CD14-positive monocyte (primary cell): Measurements from ENCODE around the gene HAPLN2. TPM values are rescaled to one million over a fixed set of nuclear protein-coding genes. Genes with fewer than 3 reads are reported as not detected.
A peak's percentile ranks its signal among the peaks of the same experiment; 100 is the strongest.

Source experiments
- DNase-seq, 3 donors: peaks; one replicate each; pipeline ENCODE4 v3.0.0-alpha.2; 2011 to 2022
- H2AFZ ChIP-seq: 2 replicates; pipeline ENCODE4 v1.6.0; 2012; ENCODE audit warnings: mild to moderate bottlenecking, low read depth, low read length, inconsistent platforms; ENCODE audit not compliant: insufficient read depth, poor library complexity, severe bottlenecking
- H3K27ac ChIP-seq, 2 donors: 1 replicate in 1 of 2; 2 replicates in 1 of 2; pipeline ENCODE4 v1.5.1; 2012 to 2013; ENCODE audit warnings: low read length in 2 of 2, control low read depth in 1 of 2, inconsistent platforms in 1 of 2, low read depth in 1 of 2, mild to moderate bottlenecking in 1 of 2
- H3K27me3 ChIP-seq, 2 donors: one replicate each; pipeline versions ENCODE4 v1.6.0 to v1.6.1; 2011 to 2013; ENCODE audit warnings: low read length in 2 of 2; ENCODE audit not compliant: control insufficient read depth in 2 of 2, insufficient read depth in 2 of 2
- H3K36me3 ChIP-seq, 2 donors: replicated peaks in 1 of 2; 1 replicate in 1 of 2; 2 replicates in 1 of 2; pipeline versions ENCODE4 v1.5.1 to v1.6.1; 2012 to 2013; ENCODE audit warnings: low read length in 2 of 2, control low read depth in 1 of 2, inconsistent platforms in 1 of 2, mild to moderate bottlenecking in 1 of 2; ENCODE audit not compliant: insufficient read depth in 2 of 2, control insufficient read depth in 1 of 2
- H3K4me1 ChIP-seq, 2 donors: 1 replicate in 1 of 2; 2 replicates in 1 of 2; pipeline versions ENCODE4 v1.5.1 to v1.6.1; 2012 to 2013; ENCODE audit warnings: low read length in 2 of 2, control low read depth in 1 of 2, inconsistent platforms in 1 of 2, mild to moderate bottlenecking in 1 of 2, moderate library complexity in 1 of 2; ENCODE audit not compliant: insufficient read depth in 2 of 2, control insufficient read depth in 1 of 2
- H3K4me2 ChIP-seq: replicated peaks from 2 replicates; pipeline ENCODE3; 2012; ENCODE audit warnings: low read length, moderate library complexity, mild to moderate bottlenecking; ENCODE audit not compliant: poor library complexity, severe bottlenecking; ENCODE audit errors: extremely low read depth
- H3K4me3 ChIP-seq, 3 experiments: fragments of 200-600 bp in 1 of 3; sonication (generic) in 1 of 3; replicated peaks in 1 of 3; 1 replicate in 2 of 3; 2 replicates in 1 of 3; pipeline ENCODE4 v1.5.1; 2011 to 2013; ENCODE audit warnings: low read length in 3 of 3, mild to moderate bottlenecking in 3 of 3, control low read depth in 2 of 3, low read depth in 2 of 3, inconsistent platforms in 1 of 3, moderate library complexity in 1 of 3
- H3K79me2 ChIP-seq: 2 replicates; pipeline ENCODE4 v1.6.0; 2012; ENCODE audit warnings: mild to moderate bottlenecking, control low read depth, inconsistent platforms, low read length, moderate library complexity; ENCODE audit not compliant: insufficient read depth
- H3K9ac ChIP-seq: 2 replicates; pipeline ENCODE4 v1.6.0; 2017; ENCODE audit warnings: low read length, mild to moderate bottlenecking; ENCODE audit not compliant: insufficient read depth, poor library complexity, severe bottlenecking
- H3K9me3 ChIP-seq, 2 donors: replicated peaks in 1 of 2; 1 replicate in 1 of 2; 2 replicates in 1 of 2; pipeline versions ENCODE4 v1.5.1 to v1.6.1; 2012 to 2013; ENCODE audit warnings: low read length in 2 of 2, control low read depth in 1 of 2; ENCODE audit not compliant: control insufficient read depth in 1 of 2, insufficient read depth in 1 of 2
- H4K20me1 ChIP-seq: 2 replicates; pipeline ENCODE4 v1.6.0; 2012; ENCODE audit warnings: mild to moderate bottlenecking, low read length, control low read depth, moderate library complexity; ENCODE audit not compliant: insufficient read depth
- H3K27ac Mint-ChIP-seq, 7 donors: one replicate each; pipeline ENCODE4 v1.8.0; 2020; ENCODE audit warnings: mild to moderate bottlenecking in 7 of 7, mixed read lengths in 7 of 7, moderate library complexity in 6 of 7, inconsistent platforms in 2 of 7
- H3K27me3 Mint-ChIP-seq, 3 donors: one replicate each; pipeline ENCODE4 v1.8.0; 2021 to 2022; ENCODE audit warnings: low read depth in 3 of 3, mild to moderate bottlenecking in 3 of 3, mixed read lengths in 3 of 3, moderate library complexity in 3 of 3, inconsistent platforms in 1 of 3
- H3K36me3 Mint-ChIP-seq, 2 donors: one replicate each; pipeline ENCODE4 v1.8.0; 2020; ENCODE audit warnings: mixed read lengths in 2 of 2, inconsistent platforms in 1 of 2, mild to moderate bottlenecking in 1 of 2
- H3K4me1 Mint-ChIP-seq: one replicate; pipeline ENCODE4 v1.8.0; 2020; ENCODE audit warnings: mild to moderate bottlenecking, mixed read lengths
- H3K4me3 Mint-ChIP-seq, 2 donors: one replicate each; pipeline ENCODE4 v1.8.0; 2020; ENCODE audit warnings: mild to moderate bottlenecking in 2 of 2, mixed read lengths in 2 of 2, moderate library complexity in 1 of 2
- H3K9me3 Mint-ChIP-seq, 7 donors: one replicate each; pipeline ENCODE4 v1.8.0; 2020 to 2022; ENCODE audit warnings: mixed read lengths in 7 of 7, mild to moderate bottlenecking in 6 of 7, moderate library complexity in 6 of 7, inconsistent platforms in 2 of 7
- CTCF ChIP-seq: fragments of 200-600 bp; IDR thresholded peaks from one replicate; pipeline ENCODE4 v1.8.0; 2022; ENCODE audit warnings: antibody characterized with exemption, mild to moderate bottlenecking
- WGBS: methylation state at CpG from one replicate; pipeline ENCODE4 v1.1.5; 2013; ENCODE audit warnings: missing lambda C conversion rate; ENCODE audit not compliant: insufficient coverage; 5-methylcytosine and 5-hydroxymethylcytosine counted together
- intact Hi-C, 2 donors: fragments of 100-400 bp; cut with micrococcal nuclease; formaldehyde crosslinking; loops; one replicate each; pipeline versions ENCODE4 v1.15.0 to v1.15.1; 2023
- polyA plus RNA-seq, 3 donors: library from polyadenylated mRNA; depleted of rRNA in 1 of 3; unstranded in 2 of 3; stranded (reverse) in 1 of 3; fragments of 300-500 nt in 2 of 3; fragments of >200 nt in 1 of 3; fragmentation: Illumina TruSeq in 2 of 3; gene quantifications; 1 replicate in 2 of 3; 2 replicates in 1 of 3; pipeline ENCODE4 v1.2.3, GENCODE V29; 2012 to 2021

HAPLN2 gene
- polyA plus RNA-seq, 3 donors = not detected

- Histone ChIP-seq H3K36me3 (no peaks in the 10 kb centered on the region), H2AFZ (no peak overlapping the region), H3K4me2 (no peak overlapping the region), H3K27me3 (peaks cover 40 to 95% of the 10 kb centered on the region in 2 donors), H4K20me1 (no peaks in the 10 kb centered on the region), H3K27ac (no peak overlapping the region), H3K79me2 (no peaks in the 10 kb centered on the region), H3K4me3 (no peak overlapping the region), H3K9ac (no peak overlapping the region), H3K9me3 (peaks cover 0 to 26% of the 10 kb centered on the region in 2 donors), H3K4me1 (peaks cover 0 to 4% of the 10 kb centered on the region in 2 donors)
- no peak for DNase-seq
- Mint-ChIP-seq H3K9me3 (peaks cover 0 to 12% (median 3%) of the 10 kb centered on the region in 7 donors), H3K4me1 (peaks cover 8% of the 10 kb centered on the region), H3K36me3 (peaks cover 3 to 4% of the 10 kb centered on the region in 2 donors), H3K27ac (no peak overlapping the region), H3K4me3 (peak overlapping the region in 1 of 2 donors; percentile 68), H3K27me3 (peaks cover 85 to 95% (median 88%) of the 10 kb centered on the region in 3 donors)
- 84% methylated on average over 2 of the region's 3 CpGs for WGBS
- no peak for TF ChIP-seq CTCF
- intact Hi-C loops = no loop called here
These were observed 25.8 kb downstream of the HAPLN2 start for GRCh38 chr1:156645056-156645455.

GRCh38 chr1:156645666-156646065 is 26.5 kb downstream of the HAPLN2 start:
- Mint-ChIP-seq H3K9me3 (peaks cover 0 to 12% (median 3%) of the 10 kb centered on the region in 7 donors), H3K27me3 (peaks cover 84 to 95% (median 88%) of the 10 kb centered on the region in 3 donors), H3K36me3 (peaks cover 3 to 4% of the 10 kb centered on the region in 2 donors), H3K27ac (no peak overlapping the region), H3K4me3 (peak overlapping the region in 1 of 2 donors; percentile 68), H3K4me1 (peaks cover 8% of the 10 kb centered on the region)
- Histone ChIP-seq H3K79me2 (no peaks in the 10 kb centered on the region), H3K9me3 (peaks cover 0 to 25% of the 10 kb centered on the region in 2 donors), H3K27ac (no peak overlapping the region), H4K20me1 (no peaks in the 10 kb centered on the region), H2AFZ (no peak overlapping the region), H3K4me3 (no peak overlapping the region), H3K9ac (no peak overlapping the region), H3K36me3 (no peaks in the 10 kb centered on the region), H3K4me2 (no peak overlapping the region), H3K27me3 (peaks cover 37 to 93% of the 10 kb centered on the region in 2 donors), H3K4me1 (peaks cover 0 to 4% of the 10 kb centered on the region in 2 donors)
- 100% methylated on average over 1 of the region's 1 CpG for WGBS
- no peak for TF ChIP-seq CTCF
- no peak for DNase-seq
- intact Hi-C loops = no loop called here
